HuH-7 (cell line): ENCODE results near the gene EEFSEC.
A peak's percentile ranks its signal among the peaks of the same experiment; 100 is the strongest.
"Not testable (repeated sequence)": the region's sequence is repeated elsewhere in the genome, so short reads cannot be mapped to it uniquely, and the experiment has no call there.

ENCODE experiments used
- DNase-seq: peaks from one replicate; pipeline ENCODE4 v3.0.0; 2011; ENCODE audit warnings: low spot score

Gene EEFSEC

GRCh38 chr3:128152419-128153155, 694 bp upstream of the EEFSEC start:
- DNase-seq, result no peak

DNA sequence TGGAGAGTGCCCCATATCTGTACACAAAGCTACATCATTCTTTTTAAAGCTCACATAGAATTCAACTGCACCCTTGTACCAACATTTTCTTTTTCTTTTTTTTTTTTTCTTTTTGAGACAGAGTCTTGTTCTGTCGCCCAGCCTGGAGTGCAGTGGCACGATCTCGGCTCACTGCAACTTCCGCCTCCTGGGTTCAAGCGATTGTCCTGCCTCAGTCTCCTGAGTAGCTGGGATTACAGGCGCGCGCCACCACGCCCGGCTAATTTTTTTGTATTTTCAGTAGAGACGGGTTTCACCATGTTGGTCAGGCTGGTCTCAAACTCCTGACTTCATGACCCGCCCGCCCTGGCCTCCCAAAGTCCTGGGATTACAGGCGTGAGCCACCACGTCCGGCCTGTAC, 1.1 kb downstream of the EEFSEC start:
- not testable (repeated sequence) for DNase-seq

DNA sequence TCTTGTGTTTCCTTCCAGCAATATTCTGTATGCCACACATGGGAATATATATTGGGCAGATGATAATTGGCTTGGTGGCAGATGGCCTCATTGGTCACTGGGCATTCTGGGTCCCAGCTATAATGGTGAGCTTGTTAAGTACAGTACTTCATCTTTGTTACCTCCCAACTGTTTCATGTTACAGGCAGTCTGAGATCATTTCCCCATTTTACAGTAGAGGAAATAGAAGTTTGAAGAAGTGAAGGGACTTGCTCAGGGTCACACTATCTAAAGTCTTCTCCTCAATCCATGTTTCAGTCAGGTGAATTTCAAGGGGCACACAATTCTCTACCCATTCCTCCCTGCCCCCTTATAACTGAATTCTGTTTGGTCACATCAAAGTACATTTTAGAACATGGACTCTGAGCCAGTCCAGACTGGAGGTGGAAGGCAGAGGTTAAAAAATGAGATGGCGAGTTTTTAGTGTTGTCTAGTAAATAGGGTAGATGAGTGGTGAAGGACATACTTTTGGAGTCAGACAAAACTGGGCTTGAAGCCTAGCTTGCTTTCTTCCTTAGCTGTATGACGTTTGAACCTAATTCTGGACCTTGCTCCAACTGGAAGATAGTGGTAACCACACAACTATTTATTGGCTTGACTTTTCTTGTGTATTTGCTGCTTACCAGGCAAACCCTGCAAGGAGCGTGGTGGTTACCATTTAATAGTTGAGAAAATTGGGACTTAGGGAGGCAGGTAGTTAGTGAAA, 2.5 kb downstream of the EEFSEC start:
- DNase-seq, result no peak

- DNase-seq, result no peak
Observed at GRCh38 chr3:128160661-128161060, 7.4 kb downstream of the EEFSEC start.

- DNase-seq, result no peak
Observed at GRCh38 chr3:128163432-128163831, 10.2 kb downstream of the EEFSEC start.

DNA sequence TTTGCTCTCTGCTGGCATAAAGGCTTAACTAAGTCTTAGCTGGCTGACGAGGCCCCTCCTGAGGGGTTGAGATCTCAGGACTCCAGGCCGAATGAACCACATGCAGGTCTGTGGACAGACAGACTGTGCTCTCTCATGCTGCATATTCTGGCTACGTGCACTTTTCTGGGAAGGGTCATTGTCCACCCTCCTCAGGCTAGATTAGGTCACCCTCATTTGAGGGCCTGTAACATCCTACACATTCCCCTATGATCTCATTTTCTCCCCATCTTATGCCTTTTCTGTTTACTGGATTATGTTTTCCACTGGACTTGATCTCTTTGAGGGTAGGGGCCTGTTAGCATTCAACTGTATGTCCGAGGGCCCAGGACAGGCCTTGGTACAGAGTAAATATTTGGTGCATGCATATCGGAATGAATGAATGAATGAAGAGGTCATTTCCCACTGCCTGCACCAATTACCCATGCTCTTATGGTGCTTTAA, 13.7 kb downstream of the EEFSEC start:
- DNase-seq, result no peak

GRCh38 chr3:128167646-128167972, 14.3 kb downstream of the EEFSEC start:
- DNase-seq, result no peak

GRCh38 chr3:128167973-128168674, 14.8 kb downstream of the EEFSEC start:
- no peak for DNase-seq

GRCh38 chr3:128168836-128169235, 15.6 kb downstream of the EEFSEC start:
- no peak for DNase-seq

- DNase-seq, result peak; percentile 82
Observed at GRCh38 chr3:128170866-128171516, 17.7 kb downstream of the EEFSEC start.

DNA sequence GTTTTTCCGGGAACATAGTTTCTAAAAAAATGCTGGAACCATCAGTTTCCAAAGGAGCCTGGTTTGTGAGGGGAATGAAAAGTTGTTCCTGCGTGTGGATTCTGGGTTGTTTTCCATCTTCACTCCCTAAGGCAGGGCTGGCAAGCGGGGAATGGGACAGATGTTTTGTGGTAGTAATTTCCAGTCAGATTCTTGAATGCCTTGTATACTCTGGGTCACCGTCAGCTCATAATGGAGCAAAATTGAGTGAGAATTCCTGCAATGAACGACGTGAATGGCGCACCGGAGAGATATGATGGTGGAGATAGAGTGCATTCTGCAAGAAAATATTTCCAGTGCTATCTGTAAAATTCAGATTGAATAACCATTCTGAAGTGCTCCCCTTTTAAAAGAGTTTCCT, 19.9 kb downstream of the EEFSEC start:
- DNase-seq, result no peak

DNA sequence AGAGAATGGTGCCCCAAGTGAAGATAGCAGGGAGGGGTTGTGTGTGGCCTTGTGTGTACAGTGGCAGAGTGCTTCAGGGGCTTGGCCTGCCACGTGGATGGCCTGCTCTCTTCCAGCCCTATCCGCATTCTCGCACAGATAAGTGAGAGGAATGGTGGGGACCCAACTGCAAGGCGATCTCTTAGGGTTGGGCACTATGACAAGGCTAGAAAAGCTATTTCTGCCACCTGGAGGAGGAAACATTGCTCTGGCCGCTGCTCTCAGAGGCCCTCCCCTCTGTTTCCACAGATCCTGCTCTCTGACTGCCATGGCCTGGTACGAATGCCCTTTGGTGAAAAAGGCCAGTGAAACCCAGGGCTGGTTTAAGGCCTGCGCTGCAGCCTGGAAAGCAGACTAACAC, 20.6 kb downstream of the EEFSEC start:
- no peak for DNase-seq

DNA sequence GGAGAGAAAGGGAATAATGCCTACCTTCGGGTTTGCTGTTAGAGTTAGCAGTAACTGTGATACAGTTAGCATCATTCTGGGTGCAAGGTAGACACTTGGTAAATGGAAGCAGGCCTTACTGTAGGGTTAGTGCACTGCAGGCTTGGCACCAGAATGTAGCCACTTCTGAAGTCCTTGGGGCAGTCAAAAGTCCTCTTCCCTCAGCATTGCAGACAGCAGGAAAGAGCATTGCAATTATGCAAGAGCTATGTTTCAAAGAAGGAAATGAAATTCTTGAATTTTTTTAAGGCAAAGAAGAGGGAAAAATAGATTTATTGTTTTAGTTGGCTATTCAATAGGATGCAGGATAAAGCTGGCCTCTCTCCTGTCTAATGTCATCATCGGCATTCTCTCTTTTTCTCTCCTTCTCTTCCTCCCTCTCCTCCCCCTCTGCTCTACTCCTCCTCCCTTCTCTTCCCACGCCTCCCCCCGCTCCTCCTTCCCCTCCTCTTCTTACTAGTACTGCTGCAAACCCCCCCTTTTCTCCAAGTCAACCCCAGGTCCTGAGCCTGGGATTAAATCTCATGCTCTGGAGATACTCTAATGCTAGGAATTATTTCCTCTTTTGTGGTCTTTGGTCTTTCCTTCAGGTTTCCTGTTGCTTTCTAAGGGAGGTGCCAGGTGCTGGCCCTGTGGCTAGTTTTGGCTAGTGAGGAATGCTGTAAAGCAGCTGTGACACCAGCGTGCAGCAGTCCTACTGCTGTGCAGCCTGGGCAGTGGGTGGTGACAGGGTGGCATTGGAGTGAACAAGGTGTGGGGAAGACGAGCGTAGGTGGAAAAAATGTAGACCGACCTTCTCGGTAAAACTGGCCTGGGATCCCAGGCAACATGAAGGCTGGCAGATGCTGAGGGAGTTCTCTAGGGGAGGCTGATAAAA, 21.7 kb downstream of the EEFSEC start:
- no peak for DNase-seq

- no peak for DNase-seq
Observed at GRCh38 chr3:128175768-128176167, 22.5 kb downstream of the EEFSEC start.

GRCh38 chr3:128176276-128176833, 23.1 kb downstream of the EEFSEC start:
- DNase-seq, result no peak

DNA sequence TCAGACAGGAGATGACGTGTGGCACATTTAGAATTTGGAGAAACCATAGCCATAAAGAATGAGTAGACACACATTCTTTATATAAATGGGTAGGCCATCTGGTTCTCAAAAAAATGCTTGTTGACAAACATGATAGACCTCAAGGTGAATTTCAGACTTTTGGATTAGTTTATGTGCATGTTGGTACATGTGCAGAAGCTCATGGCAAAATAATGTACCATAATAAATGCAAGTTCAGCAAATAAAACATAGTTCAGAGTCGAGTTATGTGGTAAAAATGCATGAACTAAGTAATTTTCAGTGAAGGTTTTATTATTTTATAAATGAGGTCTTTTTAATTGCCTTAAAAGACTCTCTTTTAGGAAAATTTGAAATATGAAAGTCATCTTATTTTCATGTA, 24.6 kb downstream of the EEFSEC start:
- DNase-seq, result no peak

DNA sequence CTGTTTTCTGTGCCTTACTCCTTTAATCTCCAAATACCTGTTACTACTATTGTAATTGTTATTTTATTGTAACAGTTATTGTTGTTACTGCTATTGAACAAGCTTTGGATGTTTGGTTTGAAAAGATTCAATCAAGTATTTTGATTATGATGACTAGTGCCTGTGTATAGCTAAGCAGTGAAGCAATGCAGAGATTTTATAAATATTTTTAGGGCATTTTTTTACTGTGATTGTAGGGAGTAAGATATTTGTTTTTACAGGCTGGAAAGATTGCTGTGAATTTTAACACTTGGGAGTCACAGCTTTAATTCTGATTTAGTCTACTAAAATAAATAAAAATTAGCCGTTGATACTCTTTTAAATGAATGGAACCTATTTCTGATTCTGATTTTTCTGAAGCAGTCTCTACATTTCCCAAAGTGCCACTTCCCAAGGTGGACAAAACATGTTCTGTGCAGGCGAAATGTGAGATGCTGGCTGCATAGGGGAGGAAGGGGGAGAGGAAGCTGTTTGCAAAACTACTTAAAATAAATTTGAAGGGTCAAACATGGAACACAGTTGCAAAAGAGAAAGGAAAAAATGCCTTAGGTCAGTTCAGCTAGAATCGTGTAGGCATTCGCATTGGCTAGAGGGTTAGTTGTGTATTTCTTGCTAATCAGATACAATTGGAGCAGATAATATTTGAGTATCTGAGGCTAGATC, 25.7 kb downstream of the EEFSEC start:
- DNase-seq, result no peak

DNA sequence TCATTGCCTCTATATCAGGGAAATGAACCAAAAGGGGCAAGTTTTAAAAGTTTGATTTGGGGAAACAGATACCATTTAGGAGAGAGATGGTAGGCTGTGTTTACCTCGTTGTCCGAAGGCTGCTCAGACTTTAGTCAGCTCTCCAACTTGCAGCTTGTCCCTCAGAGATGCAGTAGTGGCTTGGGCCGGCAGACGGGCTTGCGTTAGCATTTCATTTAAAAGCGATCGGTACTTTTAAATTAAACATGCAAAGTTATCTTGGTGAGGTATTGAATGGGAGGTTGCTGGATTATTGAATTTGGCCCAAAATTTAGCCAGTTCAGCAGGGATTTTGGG, 26.2 kb downstream of the EEFSEC start:
- no peak for DNase-seq

DNA sequence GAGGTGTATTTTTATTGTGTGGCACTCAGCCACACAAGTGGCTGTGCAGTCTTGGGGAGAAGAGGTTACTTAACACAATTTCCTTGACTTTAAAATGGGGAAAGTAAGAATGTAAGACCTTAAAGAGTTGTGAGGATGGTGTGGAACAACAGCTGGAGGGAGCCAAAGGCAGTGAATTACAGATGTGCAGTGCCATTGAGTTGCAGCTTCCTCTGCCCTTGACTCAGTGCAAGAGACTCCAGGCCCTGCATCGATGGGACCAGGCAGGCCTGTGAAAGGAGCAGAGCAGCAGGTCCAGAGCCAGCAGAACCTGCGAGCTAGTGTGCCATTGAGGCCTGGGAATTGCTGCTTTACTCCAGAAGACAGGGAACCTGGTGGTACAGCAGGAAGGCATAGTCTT, 27.2 kb downstream of the EEFSEC start:
- DNase-seq, result no peak

DNA sequence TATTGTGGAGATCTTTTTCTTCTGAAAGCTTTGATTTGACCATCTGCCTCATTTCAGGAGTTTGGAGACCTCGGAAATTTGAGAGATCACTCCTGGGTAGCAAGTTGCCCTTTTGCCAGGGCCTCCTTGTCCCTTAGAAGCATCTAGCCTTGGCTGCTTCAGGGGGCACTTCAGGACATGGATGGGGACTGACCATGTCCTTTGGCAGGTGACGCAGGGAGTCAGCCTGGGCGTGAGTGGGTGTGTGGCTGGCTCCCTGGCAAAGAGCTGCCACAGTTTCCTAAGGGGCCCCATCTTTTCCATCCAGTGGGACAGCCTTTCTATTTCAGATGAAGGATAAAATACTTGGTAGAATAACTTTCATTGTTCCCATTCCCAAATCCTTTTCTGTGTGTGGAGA, 27.6 kb downstream of the EEFSEC start:
- DNase-seq, result no peak

DNA sequence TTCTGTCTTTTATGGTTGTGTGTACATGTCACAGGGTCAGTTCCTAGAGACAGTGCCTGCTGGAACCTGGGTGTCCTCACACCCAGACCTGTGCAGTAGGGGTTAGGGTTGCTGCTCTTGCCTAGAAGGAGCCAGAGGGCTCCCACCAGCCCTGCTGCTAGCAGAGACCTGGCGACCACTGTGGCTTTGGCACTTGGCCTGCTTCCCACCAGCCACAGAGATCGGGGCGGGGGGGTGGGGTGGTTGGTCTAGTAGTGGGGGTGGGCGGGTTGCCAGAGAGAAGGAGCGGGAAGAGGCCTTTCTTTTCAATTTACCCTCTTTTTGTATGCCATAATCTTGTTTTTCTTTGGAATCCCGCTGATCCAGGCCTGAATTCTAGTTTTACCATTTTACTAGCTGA, 29.4 kb downstream of the EEFSEC start:
- no peak for DNase-seq
